ENCODE measurements around the gene FAM240A.

FAM240A gene

GRCh38 chr3:46649436-46649835 lies 37.1 kb downstream of the FAM240A start:
- ATAC-seq, result no peak
- TF ChIP-seq SNAI2 (CRISPR knock-in tag; IDR thresholded peaks at IDR 0.05), result no peak

GRCh38 chr3:46651084-46651483 lies 38.8 kb downstream of the FAM240A start:
- no peak for TF ChIP-seq CSRNP3 (CRISPR knock-in tag; IDR thresholded peaks at IDR 0.05)
- TF ChIP-seq ZC3H10 (CRISPR knock-in tag; IDR thresholded peaks at IDR 0.05), result no peak
- no peak for TF ChIP-seq BACH2 (CRISPR knock-in tag; IDR thresholded peaks at IDR 0.05; ENCODE audit: borderline replicate concordance)
- no peak for TF ChIP-seq RARB (CRISPR knock-in tag; IDR thresholded peaks at IDR 0.05)
- no peak for TF ChIP-seq ZNF8 (CRISPR knock-in tag; IDR thresholded peaks at IDR 0.05)
- no peak for TF ChIP-seq ESRRG (CRISPR knock-in tag; IDR thresholded peaks at IDR 0.05)
- TF ChIP-seq ARNTL (CRISPR knock-in tag; IDR thresholded peaks at IDR 0.05; ENCODE audit: borderline replicate concordance, low read depth), result no peak
- TF ChIP-seq TSHZ2 (CRISPR knock-in tag; IDR thresholded peaks at IDR 0.05), result no peak
- TF ChIP-seq ZNF565 (CRISPR knock-in tag; conservative IDR thresholded peaks at IDR 0.05; ENCODE audit: low read depth), result no peak
- no peak for TF ChIP-seq CSDC2 (CRISPR knock-in tag; IDR thresholded peaks at IDR 0.05)
- no peak for TF ChIP-seq PATZ1 (CRISPR knock-in tag; IDR thresholded peaks at IDR 0.05; ENCODE audit: borderline replicate concordance)
- no peak for TF ChIP-seq PPARA (CRISPR knock-in tag; IDR thresholded peaks at IDR 0.05; ENCODE audit: borderline replicate concordance)
- no peak for TF ChIP-seq ZFP30 (CRISPR knock-in tag; IDR thresholded peaks at IDR 0.05)
- no peak for TF ChIP-seq SNAI2 (CRISPR knock-in tag; IDR thresholded peaks at IDR 0.05)
- no peak for TF ChIP-seq ZNF70 (CRISPR knock-in tag; IDR thresholded peaks at IDR 0.05)
- TF ChIP-seq TCF4 (CRISPR knock-in tag; IDR thresholded peaks at IDR 0.05; ENCODE audit: borderline replicate concordance), result no peak
- no peak for TF ChIP-seq GLIS3 (CRISPR knock-in tag; IDR thresholded peaks at IDR 0.05)
- ATAC-seq, result no peak

GRCh38 chr3:46655271-46655670 lies 42.9 kb downstream of the FAM240A start:
- TF ChIP-seq CREB5 (CRISPR knock-in tag; IDR thresholded peaks at IDR 0.05; ENCODE audit: low read depth), result no peak
- no peak for TF ChIP-seq ZFP3 (CRISPR knock-in tag; IDR thresholded peaks at IDR 0.05)
- no peak for TF ChIP-seq TSHZ2 (CRISPR knock-in tag; IDR thresholded peaks at IDR 0.05)
- TF ChIP-seq RARB (CRISPR knock-in tag; IDR thresholded peaks at IDR 0.05), result no peak
- no peak for TF ChIP-seq CSDC2 (CRISPR knock-in tag; IDR thresholded peaks at IDR 0.05)
- TF ChIP-seq OSR1 (CRISPR knock-in tag; IDR thresholded peaks at IDR 0.05), result no peak
- no peak for ATAC-seq
